SK-N-SH (cell line): ENCODE measurements around the gene GIGYF1. TPM values are rescaled to one million over a fixed set of nuclear protein-coding genes. Genes with fewer than 3 reads are reported as not detected.

ENCODE experiments used
- CTCF ChIA-PET: fragments of 300-600, 350-600 bp; formaldehyde crosslinking; extraction: SDS; loops from one replicate; lab custom pipeline; 2021; lab: Yijun Ruan, JAX
- POLR2A ChIA-PET: fragments of 350-600 bp; sonication (Branson Sonifier 250); formaldehyde crosslinking; extraction: SDS; loops from one replicate; lab custom pipeline; 2020; ENCODE audit warnings: antibody characterized with exemption, inconsistent platforms; lab: Yijun Ruan, JAX
- DNase-seq: peaks from one replicate; pipeline ENCODE4 v3.0.0; 2012
- H2AFZ ChIP-seq: fragments of 200-600 bp; sonication (generic); 2 replicates; pipeline ENCODE4 v1.8.1; 2016; ENCODE audit warnings: antibody characterized with exemption, mild to moderate bottlenecking, low read depth
- H3F3A ChIP-seq: fragments of 200-600 bp; sonication (generic); replicated peaks from 2 replicates; pipeline ENCODE3; 2016; ENCODE audit warnings: antibody characterized with exemption, mild to moderate bottlenecking; ENCODE audit not compliant: insufficient read depth
- H3K27ac ChIP-seq, 2 experiments: fragments of 200-500 bp in 1 of 2; fragments of 200-600 bp in 1 of 2; sonication (Bioruptor generic) in 1 of 2; sonication (generic), shearing (Covaris generic) in 1 of 2; 2 replicates each; pipeline versions ENCODE4 v1.5.1 to v1.6.1; 2014 to 2016; ENCODE audit warnings: low read depth in 2 of 2, inconsistent platforms in 1 of 2, low read length in 1 of 2, mild to moderate bottlenecking in 1 of 2, mixed read lengths in 1 of 2
- H3K27me3 ChIP-seq: fragments of 200-600 bp; sonication (generic), shearing (Covaris generic); 2 replicates; pipeline ENCODE4 v1.6.1; 2016; ENCODE audit warnings: mixed run types; ENCODE audit not compliant: insufficient read depth
- H3K36me3 ChIP-seq, 2 experiments: fragments of 200-500 bp in 1 of 2; fragments of 200-600 bp in 1 of 2; sonication (Bioruptor generic) in 1 of 2; sonication (generic) in 1 of 2; replicated peaks in 1 of 2; 2 replicates each; pipeline versions ENCODE3 to v1.5.1; 2014 to 2016; ENCODE audit warnings: low read length in 1 of 2, mild to moderate bottlenecking in 1 of 2; ENCODE audit not compliant: insufficient read depth in 2 of 2, control insufficient read depth in 1 of 2
- H3K4me1 ChIP-seq, 2 experiments: fragments of 200-500 bp in 1 of 2; fragments of 200-600 bp in 1 of 2; sonication (Bioruptor generic) in 1 of 2; sonication (generic), shearing (Covaris generic) in 1 of 2; 2 replicates each; pipeline versions ENCODE4 v1.5.1 to v1.6.1; 2014 to 2016; ENCODE audit warnings: low read depth in 1 of 2, low read length in 1 of 2, mixed run types in 1 of 2; ENCODE audit not compliant: insufficient read depth in 2 of 2, control insufficient read depth in 1 of 2
- H3K4me2 ChIP-seq: fragments of 200-600 bp; sonication (generic), shearing (Covaris generic); 2 replicates; pipeline ENCODE4 v1.6.1; 2017; ENCODE audit warnings: mixed run types
- H3K4me3 ChIP-seq, 2 experiments: fragments of 200-500 bp in 1 of 2; fragments of 200-600 bp in 1 of 2; sonication (Bioruptor generic) in 1 of 2; sonication (generic), shearing (Covaris generic) in 1 of 2; 2 replicates each; pipeline versions ENCODE4 v1.5.1 to v1.8.1; 2014 to 2016; ENCODE audit warnings: low read depth in 2 of 2, inconsistent platforms in 1 of 2, low read length in 1 of 2, mild to moderate bottlenecking in 1 of 2, mixed read lengths in 1 of 2, moderate library complexity in 1 of 2
- H3K79me2 ChIP-seq: fragments of 200-600 bp; sonication (generic); 2 replicates; pipeline ENCODE4 v1.8.1; 2017; ENCODE audit warnings: mild to moderate bottlenecking; ENCODE audit not compliant: insufficient read depth
- H3K9ac ChIP-seq: fragments of 200-600 bp; sonication (generic); 2 replicates; pipeline ENCODE4 v1.6.1; 2017; ENCODE audit warnings: mixed run types
- H3K9me2 ChIP-seq: fragments of 200-600 bp; sonication (generic); 2 replicates; pipeline ENCODE4 v1.6.1; 2017; ENCODE audit warnings: mixed run types
- H3K9me3 ChIP-seq: fragments of 200-600 bp; sonication (generic); 2 replicates; pipeline ENCODE4 v1.6.1; 2017; ENCODE audit warnings: mixed run types, mild to moderate bottlenecking, moderate library complexity
- H4K20me1 ChIP-seq: fragments of 200-600 bp; sonication (generic); 2 replicates; pipeline ENCODE4 v1.6.1; 2017; ENCODE audit warnings: mild to moderate bottlenecking, mixed run types; ENCODE audit not compliant: insufficient read depth
- EP300 ChIP-seq, 2 experiments: IDR thresholded peaks; 2 replicates each; pipeline versions ENCODE4 v1.4.0 to v1.6.1; 2012; ENCODE audit warnings: borderline replicate concordance in 1 of 2, low read depth in 1 of 2, low read length in 1 of 2
- FOSL2 ChIP-seq: IDR thresholded peaks from 2 replicates; pipeline ENCODE4 v1.4.0; 2012; ENCODE audit warnings: low read depth, mild to moderate bottlenecking, moderate library complexity, borderline replicate concordance
- FOXM1 ChIP-seq: IDR thresholded peaks from 2 replicates; pipeline ENCODE4 v1.4.0; 2012; ENCODE audit warnings: low read depth, mild to moderate bottlenecking
- GATA2 ChIP-seq: sonication (generic); formaldehyde crosslinking; IDR thresholded peaks from 2 replicates; pipeline ENCODE4 v1.5.0; 2020; ENCODE audit warnings: mild to moderate bottlenecking, missing genetic modification reagents
- JUND ChIP-seq: IDR thresholded peaks from 2 replicates; pipeline ENCODE4 v1.4.0; 2012
- MEF2A ChIP-seq: IDR thresholded peaks from 2 replicates; pipeline ENCODE4 v1.4.0; 2012; ENCODE audit warnings: low read depth, borderline replicate concordance
- MXI1 ChIP-seq: IDR thresholded peaks from 2 replicates; pipeline ENCODE4 v1.6.1; 2012; ENCODE audit warnings: mild to moderate bottlenecking, low read depth, low read length, improper control_type of control experiment
- NRF1 ChIP-seq: IDR thresholded peaks from 2 replicates; pipeline ENCODE4 v1.6.1; 2012; ENCODE audit warnings: low read depth, mild to moderate bottlenecking, low read length
- POLR2AphosphoS5 ChIP-seq: IDR thresholded peaks from 2 replicates; pipeline ENCODE4 v1.6.1; 2012; ENCODE audit warnings: low read depth, low read length
- RAD21 ChIP-seq: IDR thresholded peaks from 2 replicates; pipeline ENCODE4 v1.6.1; 2012; ENCODE audit warnings: mild to moderate bottlenecking, low read length
- RCOR1 ChIP-seq: fragments of 150-350 bp; IDR thresholded peaks from 2 replicates; pipeline ENCODE4 v1.6.1; 2017; ENCODE audit warnings: antibody characterized with exemption, low read length
- RFX5 ChIP-seq: IDR thresholded peaks from 2 replicates; pipeline ENCODE4 v1.6.1; 2012; ENCODE audit warnings: mild to moderate bottlenecking, improper control_type of control experiment, low read length
- RXRA ChIP-seq: IDR thresholded peaks from 2 replicates; pipeline ENCODE4 v1.4.0; 2012; ENCODE audit warnings: low read depth, mild to moderate bottlenecking, borderline replicate concordance
- SMC3 ChIP-seq: IDR thresholded peaks from 2 replicates; pipeline ENCODE4 v1.6.1; 2012; ENCODE audit warnings: low read depth, low read length, improper control_type of control experiment
- TAF1 ChIP-seq: IDR thresholded peaks from 2 replicates; pipeline ENCODE4 v1.6.1; 2012; ENCODE audit warnings: low read depth, mild to moderate bottlenecking, low read length, moderate library complexity, borderline replicate concordance
- TCF12 ChIP-seq: IDR thresholded peaks from 2 replicates; pipeline ENCODE4 v1.4.0; 2012
- WGBS: methylation state at CpG from one replicate; pipeline ENCODE4 v1.1.6; 2017; ENCODE audit warnings: low lambda C conversion rate; 5-methylcytosine and 5-hydroxymethylcytosine counted together
- polyA plus RNA-seq, 3 experiments: library from polyadenylated mRNA; depleted of rRNA; stranded (reverse); fragments of >200 nt; gene quantifications; 2 replicates each; pipeline ENCODE4 v1.2.3, GENCODE V29; 2012
- TF ChIP-seq, protein P1 (sequence below): IDR thresholded peaks from 2 replicates; pipeline ENCODE4 v1.4.0; 2012; ENCODE audit warnings: low read depth, borderline replicate concordance
- TF ChIP-seq, protein P2 (sequence below): fragments of 150-350 bp; IDR thresholded peaks from 2 replicates; pipeline ENCODE4 v1.6.1; 2017; ENCODE audit warnings: antibody characterized with exemption, low read length, low read depth, borderline replicate concordance
- TF ChIP-seq, protein P3 (sequence below): IDR thresholded peaks from 2 replicates; pipeline ENCODE4 v1.4.0; 2012; ENCODE audit warnings: low read depth, borderline replicate concordance

The GIGYF1 gene
- polyA plus RNA-seq, 1 of the 3 experiments (the other 2 are of a cell fraction): 19.4 TPM

DNA sequence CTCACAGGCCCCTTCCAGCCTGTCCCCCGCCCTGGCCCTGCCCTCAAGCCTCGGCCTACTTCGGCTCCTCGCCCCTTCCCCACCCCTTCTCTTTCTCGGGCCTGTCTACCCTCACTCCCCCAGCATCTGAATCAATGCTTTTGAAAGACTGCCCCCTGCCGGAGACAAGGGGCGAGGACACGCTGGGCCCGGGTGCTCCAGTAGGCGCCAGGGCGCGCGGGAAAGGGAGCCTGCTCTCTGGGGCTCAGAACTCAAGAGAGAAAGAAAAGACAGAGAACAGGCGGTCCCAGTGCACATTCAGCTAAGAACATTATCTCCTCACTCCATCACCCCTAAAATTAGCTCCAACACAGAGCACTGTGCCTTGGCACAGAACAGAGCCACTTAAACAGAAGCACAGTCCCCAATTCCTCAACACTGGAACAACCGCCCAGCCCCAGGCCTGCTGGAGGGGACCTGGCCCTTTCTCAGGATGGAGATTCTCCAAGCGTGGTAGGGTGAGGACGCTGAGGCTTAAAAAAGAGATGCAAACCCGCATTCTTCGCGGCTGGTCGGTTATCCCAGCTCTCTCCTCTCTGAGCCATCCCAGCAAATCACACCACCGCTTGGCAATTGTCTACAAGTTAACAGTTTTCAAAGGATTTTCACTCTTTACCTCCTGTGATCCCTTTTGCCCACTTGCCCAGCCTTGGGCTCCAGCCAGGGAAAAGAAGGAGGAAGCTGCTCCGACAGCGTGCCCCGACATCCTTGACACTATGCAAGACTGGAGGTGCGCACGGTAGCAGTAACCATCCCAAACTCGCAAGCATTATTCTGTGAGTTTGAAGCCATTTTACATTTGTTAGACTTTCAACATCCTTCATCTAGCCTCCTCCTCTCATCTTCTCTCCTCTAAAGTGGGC, 2.1 kb downstream of the GIGYF1 start (continued):
- TF ChIP-seq, protein P1, sequence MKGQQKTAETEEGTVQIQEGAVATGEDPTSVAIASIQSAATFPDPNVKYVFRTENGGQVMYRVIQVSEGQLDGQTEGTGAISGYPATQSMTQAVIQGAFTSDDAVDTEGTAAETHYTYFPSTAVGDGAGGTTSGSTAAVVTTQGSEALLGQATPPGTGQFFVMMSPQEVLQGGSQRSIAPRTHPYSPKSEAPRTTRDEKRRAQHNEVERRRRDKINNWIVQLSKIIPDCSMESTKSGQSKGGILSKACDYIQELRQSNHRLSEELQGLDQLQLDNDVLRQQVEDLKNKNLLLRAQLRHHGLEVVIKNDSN: no peak
- TF ChIP-seq POLR2AphosphoS5 (no peak), RAD21 (peak; percentile 89), MEF2A (no peak), FOXM1 (no peak), TCF12 (no peak), GATA2 (CRISPR knock-in tag) (no peak), MXI1 (peak; percentile 69; the same call in 1 of the 2 replicates), RFX5 (no peak), RXRA (no peak)
- TF ChIP-seq, protein P2, sequence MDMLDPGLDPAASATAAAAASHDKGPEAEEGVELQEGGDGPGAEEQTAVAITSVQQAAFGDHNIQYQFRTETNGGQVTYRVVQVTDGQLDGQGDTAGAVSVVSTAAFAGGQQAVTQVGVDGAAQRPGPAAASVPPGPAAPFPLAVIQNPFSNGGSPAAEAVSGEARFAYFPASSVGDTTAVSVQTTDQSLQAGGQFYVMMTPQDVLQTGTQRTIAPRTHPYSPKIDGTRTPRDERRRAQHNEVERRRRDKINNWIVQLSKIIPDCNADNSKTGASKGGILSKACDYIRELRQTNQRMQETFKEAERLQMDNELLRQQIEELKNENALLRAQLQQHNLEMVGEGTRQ: no peak

DNA sequence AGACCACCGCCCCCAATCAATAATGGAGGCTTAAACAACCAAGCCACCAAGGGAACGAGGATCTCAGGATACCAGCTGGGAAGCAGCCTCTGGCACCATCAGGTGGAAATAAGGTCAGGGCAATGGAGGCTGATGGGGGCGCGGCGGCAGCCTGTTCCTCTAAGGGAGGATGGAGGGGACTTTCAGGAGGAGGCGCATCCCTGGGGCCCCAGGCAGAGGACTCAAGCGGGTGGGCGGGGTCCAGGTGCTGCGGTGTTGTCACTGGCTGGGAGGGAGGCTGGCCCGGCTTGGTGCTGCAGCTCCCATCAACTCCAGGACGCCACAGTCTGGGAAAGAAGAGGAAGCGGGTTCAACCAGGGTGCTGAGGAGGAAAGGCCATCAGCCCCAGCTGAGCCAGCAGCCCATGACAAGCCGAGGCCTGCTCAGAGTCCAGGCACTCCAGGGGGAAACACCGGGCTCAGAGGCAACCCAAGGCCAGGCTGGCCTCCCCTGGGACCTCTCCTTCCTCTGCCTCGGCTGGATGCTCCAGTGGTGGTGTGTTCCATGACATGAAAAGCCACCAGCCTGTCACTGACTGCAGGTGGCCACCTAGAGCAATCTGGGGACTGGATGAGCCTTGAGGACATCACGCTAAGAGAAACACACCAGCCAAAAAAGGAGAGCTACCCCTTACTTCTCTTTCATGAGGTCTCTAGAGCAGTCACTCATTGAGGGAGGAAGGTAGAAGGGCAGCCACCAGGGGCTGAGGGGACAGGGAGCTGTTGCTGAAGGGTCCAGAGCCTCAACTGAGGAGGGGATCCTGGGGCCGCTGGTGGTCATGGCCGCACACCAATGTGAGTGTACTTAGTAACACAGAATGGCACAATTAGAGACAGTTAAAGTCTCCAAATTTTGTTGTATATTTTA, 4.6 kb downstream of the GIGYF1 start:
- H3K9me3 ChIP-seq: no peaks in the 10 kb centered on the region
- DNase-seq: no peak
- WGBS: 95% methylated on average over 17 of the region's 18 CpGs
- peaks cover 55% of the 10 kb centered on the region for H3K79me2 ChIP-seq
- no peak overlapping the region for H3K4me3 ChIP-seq
- H3K9ac ChIP-seq: no peak overlapping the region
- CTCF ChIA-PET: interaction anchor here (0.7 to 11.0 kb wide), 18 partner anchors 10 to 224 kb away, joined by 3 to 227 read pairs (median 14); partner anchors contain the start of genes ACTL6B, MOSPD3, POP7 and SLC12A9
- peaks cover 9 to 50% of the 10 kb centered on the region in 2 experiments for H3K36me3 ChIP-seq
- H2AFZ ChIP-seq: no peak overlapping the region
- H3K4me2 ChIP-seq: no peak overlapping the region
- H3K4me1 ChIP-seq: peaks cover 18 to 23% of the 10 kb centered on the region in 2 experiments
- no peak overlapping the region; a peak in 1 of 4 replicates for H3K27ac ChIP-seq
- POLR2A ChIA-PET: interaction anchor here (0.6 to 1.9 kb wide), 4 partner anchors 11 to 202 kb away, joined by 3 to 6 read pairs (median 4); partner anchors contain the start of gene POP7
- H3K9me2 ChIP-seq: no peaks in the 10 kb centered on the region
- no peaks in the 10 kb centered on the region for H3K27me3 ChIP-seq
- H3F3A ChIP-seq: peaks cover 11% of the 10 kb centered on the region
- peaks cover 52% of the 10 kb centered on the region for H4K20me1 ChIP-seq
- TF ChIP-seq, protein P3, sequence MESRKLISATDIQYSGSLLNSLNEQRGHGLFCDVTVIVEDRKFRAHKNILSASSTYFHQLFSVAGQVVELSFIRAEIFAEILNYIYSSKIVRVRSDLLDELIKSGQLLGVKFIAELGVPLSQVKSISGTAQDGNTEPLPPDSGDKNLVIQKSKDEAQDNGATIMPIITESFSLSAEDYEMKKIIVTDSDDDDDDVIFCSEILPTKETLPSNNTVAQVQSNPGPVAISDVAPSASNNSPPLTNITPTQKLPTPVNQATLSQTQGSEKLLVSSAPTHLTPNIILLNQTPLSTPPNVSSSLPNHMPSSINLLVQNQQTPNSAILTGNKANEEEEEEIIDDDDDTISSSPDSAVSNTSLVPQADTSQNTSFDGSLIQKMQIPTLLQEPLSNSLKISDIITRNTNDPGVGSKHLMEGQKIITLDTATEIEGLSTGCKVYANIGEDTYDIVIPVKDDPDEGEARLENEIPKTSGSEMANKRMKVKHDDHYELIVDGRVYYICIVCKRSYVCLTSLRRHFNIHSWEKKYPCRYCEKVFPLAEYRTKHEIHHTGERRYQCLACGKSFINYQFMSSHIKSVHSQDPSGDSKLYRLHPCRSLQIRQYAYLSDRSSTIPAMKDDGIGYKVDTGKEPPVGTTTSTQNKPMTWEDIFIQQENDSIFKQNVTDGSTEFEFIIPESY: no peak
- no peak for TF ChIP-seq RCOR1
- no peak for TF ChIP-seq RXRA
- TF ChIP-seq NRF1: no peak
- no peak for TF ChIP-seq MEF2A
- TF ChIP-seq JUND: no peak
- TF ChIP-seq EP300 (IDR thresholded peaks at IDR 0.05; ENCODE audit: borderline replicate concordance in 1 of 2, low read depth in 1 of 2, low read length in 1 of 2): no peak
- TF ChIP-seq, protein P1: no peak
- TF ChIP-seq FOSL2: no peak
- no peak for TF ChIP-seq RAD21
- no peak for TF ChIP-seq FOXM1
- TF ChIP-seq TAF1: no peak
- no peak for TF ChIP-seq SMC3
- TF ChIP-seq, protein P2: no peak
